ENCODE results near the gene CELF1. TPM values are rescaled to one million over a fixed set of nuclear protein-coding genes. Genes with fewer than 3 reads are reported as not detected.

CELF1 gene
- polyA plus RNA-seq, 1 donor from 2014 or later, result 209 TPM

DNA sequence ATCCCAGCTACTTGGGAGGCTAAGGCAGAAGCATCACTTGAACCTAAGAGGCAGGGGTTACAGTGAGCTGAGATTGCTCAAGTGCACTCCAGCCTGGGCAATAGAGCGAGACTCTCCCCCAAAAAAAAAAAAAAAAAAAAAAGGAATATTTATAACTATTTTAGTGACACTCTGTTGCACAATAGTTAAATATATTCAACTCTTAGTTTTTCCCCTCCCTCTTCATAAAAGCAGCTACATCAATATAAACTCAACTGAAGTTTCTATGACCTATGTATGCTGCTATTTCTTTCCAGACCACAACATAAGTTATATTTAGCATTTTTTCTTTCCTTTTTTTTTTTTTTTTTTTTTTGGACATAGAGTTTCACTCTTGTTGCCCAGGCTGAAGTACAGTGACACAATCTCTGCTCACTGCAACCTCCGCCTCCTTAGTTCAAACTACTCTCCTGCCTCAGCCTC is 19.2 kb downstream of the CELF1 start:
- peaks cover 3% of the 10 kb centered on the region for H3F3A ChIP-seq (ENCODE audit: insufficient read depth, low read length, poor library complexity, severe bottlenecking)
- no peaks in the 10 kb centered on the region for H3K27me3 ChIP-seq (ENCODE audit: insufficient read depth, low read depth, low read length)
- no peaks in the 10 kb centered on the region for H3K36me3 ChIP-seq (ENCODE audit: insufficient read depth, low read length)
- no peaks in the 10 kb centered on the region for H3K9me3 ChIP-seq (ENCODE audit: low read length)
- no peaks in the 10 kb centered on the region for H3K9me2 ChIP-seq (ENCODE audit: insufficient read depth, low read length)
- H3K27ac ChIP-seq (ENCODE audit: low read length), result peak overlapping the region; percentile 88
- H3K79me2 ChIP-seq (replicated peaks; ENCODE audit: insufficient read depth, low read length), result peaks cover 72% of the 10 kb centered on the region
- H3K4me2 ChIP-seq (ENCODE audit: low read length), result no peak overlapping the region
- peaks cover 3% of the 10 kb centered on the region for H4K20me1 ChIP-seq (ENCODE audit: insufficient read depth)
- TF ChIP-seq POLR2AphosphoS5 (IDR thresholded peaks at IDR 0.05) (no peak), TAF1 (IDR thresholded peaks at IDR 0.05; ENCODE audit: low read depth) (no peak), RAD21 (conservative IDR thresholded peaks at IDR 0.05) (no peak), SMC3 (conservative IDR thresholded peaks at IDR 0.05; ENCODE audit: poor library complexity) (no peak), EP300 (conservative IDR thresholded peaks at IDR 0.05; ENCODE audit: poor library complexity, severe bottlenecking) (no peak), EZH2 (IDR thresholded peaks at IDR 0.05; ENCODE audit: borderline replicate concordance, insufficient read depth, low read length, poor library complexity, severe bottlenecking) (no peak), MXI1 (conservative IDR thresholded peaks at IDR 0.05; ENCODE audit: poor library complexity, severe bottlenecking) (no peak)
- TF ChIP-seq, protein P1, sequence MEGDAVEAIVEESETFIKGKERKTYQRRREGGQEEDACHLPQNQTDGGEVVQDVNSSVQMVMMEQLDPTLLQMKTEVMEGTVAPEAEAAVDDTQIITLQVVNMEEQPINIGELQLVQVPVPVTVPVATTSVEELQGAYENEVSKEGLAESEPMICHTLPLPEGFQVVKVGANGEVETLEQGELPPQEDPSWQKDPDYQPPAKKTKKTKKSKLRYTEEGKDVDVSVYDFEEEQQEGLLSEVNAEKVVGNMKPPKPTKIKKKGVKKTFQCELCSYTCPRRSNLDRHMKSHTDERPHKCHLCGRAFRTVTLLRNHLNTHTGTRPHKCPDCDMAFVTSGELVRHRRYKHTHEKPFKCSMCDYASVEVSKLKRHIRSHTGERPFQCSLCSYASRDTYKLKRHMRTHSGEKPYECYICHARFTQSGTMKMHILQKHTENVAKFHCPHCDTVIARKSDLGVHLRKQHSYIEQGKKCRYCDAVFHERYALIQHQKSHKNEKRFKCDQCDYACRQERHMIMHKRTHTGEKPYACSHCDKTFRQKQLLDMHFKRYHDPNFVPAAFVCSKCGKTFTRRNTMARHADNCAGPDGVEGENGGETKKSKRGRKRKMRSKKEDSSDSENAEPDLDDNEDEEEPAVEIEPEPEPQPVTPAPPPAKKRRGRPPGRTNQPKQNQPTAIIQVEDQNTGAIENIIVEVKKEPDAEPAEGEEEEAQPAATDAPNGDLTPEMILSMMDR (IDR thresholded peaks at IDR 0.05; ENCODE audit: poor library complexity, severe bottlenecking), result no peak
- TF ChIP-seq, protein P2, sequence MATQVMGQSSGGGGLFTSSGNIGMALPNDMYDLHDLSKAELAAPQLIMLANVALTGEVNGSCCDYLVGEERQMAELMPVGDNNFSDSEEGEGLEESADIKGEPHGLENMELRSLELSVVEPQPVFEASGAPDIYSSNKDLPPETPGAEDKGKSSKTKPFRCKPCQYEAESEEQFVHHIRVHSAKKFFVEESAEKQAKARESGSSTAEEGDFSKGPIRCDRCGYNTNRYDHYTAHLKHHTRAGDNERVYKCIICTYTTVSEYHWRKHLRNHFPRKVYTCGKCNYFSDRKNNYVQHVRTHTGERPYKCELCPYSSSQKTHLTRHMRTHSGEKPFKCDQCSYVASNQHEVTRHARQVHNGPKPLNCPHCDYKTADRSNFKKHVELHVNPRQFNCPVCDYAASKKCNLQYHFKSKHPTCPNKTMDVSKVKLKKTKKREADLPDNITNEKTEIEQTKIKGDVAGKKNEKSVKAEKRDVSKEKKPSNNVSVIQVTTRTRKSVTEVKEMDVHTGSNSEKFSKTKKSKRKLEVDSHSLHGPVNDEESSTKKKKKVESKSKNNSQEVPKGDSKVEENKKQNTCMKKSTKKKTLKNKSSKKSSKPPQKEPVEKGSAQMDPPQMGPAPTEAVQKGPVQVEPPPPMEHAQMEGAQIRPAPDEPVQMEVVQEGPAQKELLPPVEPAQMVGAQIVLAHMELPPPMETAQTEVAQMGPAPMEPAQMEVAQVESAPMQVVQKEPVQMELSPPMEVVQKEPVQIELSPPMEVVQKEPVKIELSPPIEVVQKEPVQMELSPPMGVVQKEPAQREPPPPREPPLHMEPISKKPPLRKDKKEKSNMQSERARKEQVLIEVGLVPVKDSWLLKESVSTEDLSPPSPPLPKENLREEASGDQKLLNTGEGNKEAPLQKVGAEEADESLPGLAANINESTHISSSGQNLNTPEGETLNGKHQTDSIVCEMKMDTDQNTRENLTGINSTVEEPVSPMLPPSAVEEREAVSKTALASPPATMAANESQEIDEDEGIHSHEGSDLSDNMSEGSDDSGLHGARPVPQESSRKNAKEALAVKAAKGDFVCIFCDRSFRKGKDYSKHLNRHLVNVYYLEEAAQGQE (IDR thresholded peaks at IDR 0.05; ENCODE audit: borderline replicate concordance), result no peak
- H3K9ac ChIP-seq (ENCODE audit: low read length), result peak overlapping the region; percentile 48
- no peak overlapping the region for H3K4me3 ChIP-seq (ENCODE audit: low read length)
- H2AFZ ChIP-seq (ENCODE audit: low read depth, low read length), result no peak overlapping the region

DNA sequence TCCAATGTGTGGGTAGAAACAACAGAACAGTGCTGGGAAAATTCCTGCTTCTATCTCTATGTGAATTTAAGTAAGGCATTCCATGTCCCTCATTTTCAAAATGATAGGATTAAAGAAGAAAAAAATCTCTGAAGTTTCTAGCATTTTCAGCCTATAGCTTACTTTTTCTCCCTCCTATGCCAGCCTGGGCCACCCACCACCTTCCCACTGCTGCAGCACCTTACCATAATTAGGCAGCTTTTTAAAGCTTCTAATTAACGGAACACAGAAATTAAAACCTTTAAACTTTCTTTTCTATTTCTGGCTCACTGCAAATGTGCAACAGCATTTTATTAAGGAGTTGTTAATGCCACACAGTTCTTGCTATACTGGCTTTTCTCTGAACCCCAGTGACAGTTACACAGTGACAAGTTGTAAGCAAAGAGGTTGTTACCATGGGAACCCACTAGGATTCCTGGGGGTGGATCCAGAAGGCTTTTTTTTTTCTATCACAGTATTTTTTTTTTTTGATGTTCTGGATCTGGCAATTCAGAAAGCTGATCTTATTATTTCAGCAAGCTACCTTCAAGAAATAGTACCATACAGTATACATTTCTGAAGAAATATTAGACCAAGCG is 20.2 kb downstream of the CELF1 start:
- Histone ChIP-seq H3K9ac (ENCODE audit: low read length) (peak overlapping the region; percentile 48), H3K27ac (ENCODE audit: low read length) (peak overlapping the region; percentile 88), H3K79me2 (replicated peaks; ENCODE audit: insufficient read depth, low read length) (peaks cover 73% of the 10 kb centered on the region), H3K36me3 (ENCODE audit: insufficient read depth, low read length) (no peaks in the 10 kb centered on the region), H3K4me2 (ENCODE audit: low read length) (peak overlapping the region; percentile 93), H4K20me1 (ENCODE audit: insufficient read depth) (peaks cover 3% of the 10 kb centered on the region), H2AFZ (ENCODE audit: low read depth, low read length) (no peak overlapping the region), H3F3A (ENCODE audit: insufficient read depth, low read length, poor library complexity, severe bottlenecking) (peaks cover 3% of the 10 kb centered on the region), H3K9me2 (ENCODE audit: insufficient read depth, low read length) (no peaks in the 10 kb centered on the region), H3K9me3 (ENCODE audit: low read length) (no peaks in the 10 kb centered on the region), H3K27me3 (ENCODE audit: insufficient read depth, low read depth, low read length) (no peaks in the 10 kb centered on the region), H3K4me3 (ENCODE audit: low read length) (peak overlapping the region; percentile 59)
- TF ChIP-seq, protein P2 (IDR thresholded peaks at IDR 0.05; ENCODE audit: borderline replicate concordance), result no peak
- TF ChIP-seq RAD21 (conservative IDR thresholded peaks at IDR 0.05) (peak; percentile 20), TAF1 (IDR thresholded peaks at IDR 0.05; ENCODE audit: low read depth) (no peak), POLR2AphosphoS5 (IDR thresholded peaks at IDR 0.05) (peak; percentile 58), SMC3 (conservative IDR thresholded peaks at IDR 0.05; ENCODE audit: poor library complexity) (peak; percentile 18), EP300 (conservative IDR thresholded peaks at IDR 0.05; ENCODE audit: poor library complexity, severe bottlenecking) (peak; percentile 77)

Measured in neural cell (in vitro differentiated cells).